HK-2 (cell line): Measurements from ENCODE around the gene SLC25A23.
"Not testable (repeated sequence)": the region's sequence is repeated elsewhere in the genome, so short reads cannot be mapped to it uniquely, and the experiment has no call there.

Experiments
- DNase-seq: peaks from one replicate; pipeline ENCODE4 v3.0.0-alpha.2; 2018; ENCODE audit not compliant: unreplicated experiment

Gene SLC25A23

GRCh38 chr19:6457958-6458694, 1.5 kb downstream of the SLC25A23 start:
- DNase-seq: no peak

DNA sequence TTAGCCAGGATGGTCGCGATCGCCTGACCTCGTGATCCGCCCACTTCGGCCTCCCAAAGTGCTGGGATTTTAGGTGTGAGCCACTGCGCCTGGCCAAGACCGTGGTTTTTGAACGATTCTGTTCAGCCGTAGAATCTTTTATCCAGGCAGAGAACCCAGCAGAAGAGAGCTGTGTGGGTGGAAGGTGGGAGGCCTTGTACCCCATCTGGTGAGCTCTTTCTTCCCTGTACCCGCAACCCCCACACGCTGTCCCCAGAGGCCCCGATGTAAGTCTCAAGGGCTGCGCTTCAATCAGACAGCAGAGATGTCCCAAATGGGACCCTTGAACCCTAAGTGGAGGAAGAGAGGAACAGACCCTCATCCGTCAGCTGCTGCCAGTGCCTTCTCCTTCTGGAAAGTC, 3.7 kb downstream of the SLC25A23 start:
- no peak for DNase-seq

- DNase-seq: no peak
Observed at GRCh38 chr19:6453951-6454565, 5.5 kb downstream of the SLC25A23 start.

DNA sequence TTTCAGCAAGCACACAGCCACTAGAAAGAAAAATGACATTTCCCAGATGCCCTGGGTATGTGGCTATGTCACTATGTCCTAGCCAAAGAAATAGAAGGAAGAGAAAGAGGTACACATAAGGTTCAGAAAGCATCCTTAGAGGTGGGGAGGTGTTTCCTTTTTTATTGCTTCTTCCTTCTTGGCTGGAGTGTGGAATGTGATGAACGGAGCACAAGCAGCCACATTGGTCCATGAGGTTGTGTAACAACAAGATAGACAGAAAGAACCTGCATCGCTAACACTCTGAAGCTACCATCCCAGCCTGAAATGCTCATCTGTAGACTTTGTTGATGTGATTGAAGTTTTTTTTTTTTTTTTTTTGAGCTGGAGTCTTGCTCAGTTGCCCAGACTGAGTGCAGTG, 6.7 kb downstream of the SLC25A23 start:
- no peak for DNase-seq

GRCh38 chr19:6452223-6452614, 7.4 kb downstream of the SLC25A23 start:
- DNase-seq: no peak

GRCh38 chr19:6451583-6452222, 7.9 kb downstream of the SLC25A23 start:
- DNase-seq: no peak

- DNase-seq: no peak
Observed at GRCh38 chr19:6450166-6450565, 9.4 kb downstream of the SLC25A23 start.

DNA sequence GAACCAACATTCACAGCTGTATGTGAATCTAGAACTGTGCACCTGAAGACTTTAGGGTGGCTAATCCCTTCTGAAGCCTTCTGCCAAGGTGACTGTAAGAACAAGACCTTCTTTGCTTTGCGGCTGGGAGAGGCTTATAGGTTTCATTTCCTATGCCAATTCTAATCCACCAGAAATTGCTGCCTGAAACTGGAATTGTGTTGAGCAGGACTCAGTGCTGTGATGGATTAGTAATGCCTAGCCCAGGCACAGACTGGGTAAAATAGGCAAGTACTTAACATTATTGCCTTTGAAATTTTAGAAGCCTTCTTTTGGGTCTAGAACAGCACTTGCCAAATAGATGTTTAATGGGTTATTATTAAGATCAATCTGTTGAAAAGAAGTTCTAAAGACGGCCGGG, 11.5 kb downstream of the SLC25A23 start:
- no peak for DNase-seq

DNA sequence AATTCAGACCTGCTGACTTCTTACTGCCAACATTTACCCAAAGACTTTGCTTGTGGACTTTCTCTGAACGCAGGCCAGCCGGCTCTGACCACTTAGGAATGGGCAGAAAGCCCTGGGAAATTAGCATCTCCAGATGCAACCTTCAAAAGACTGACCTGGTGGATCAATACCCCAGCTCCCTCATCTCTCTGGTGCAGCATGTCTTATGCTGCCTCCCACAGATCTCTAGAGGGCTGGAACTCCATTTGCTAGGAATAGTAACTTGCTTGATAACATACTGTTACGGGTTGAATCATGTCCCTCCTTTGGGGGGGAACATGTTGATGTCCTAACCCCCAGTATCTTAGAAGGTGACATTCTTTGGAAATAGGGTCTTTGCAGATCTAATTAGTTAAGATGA, 13.1 kb downstream of the SLC25A23 start:
- no peak for DNase-seq

- DNase-seq: no peak
Observed at GRCh38 chr19:6443986-6444385, 15.6 kb downstream of the SLC25A23 start.

DNA sequence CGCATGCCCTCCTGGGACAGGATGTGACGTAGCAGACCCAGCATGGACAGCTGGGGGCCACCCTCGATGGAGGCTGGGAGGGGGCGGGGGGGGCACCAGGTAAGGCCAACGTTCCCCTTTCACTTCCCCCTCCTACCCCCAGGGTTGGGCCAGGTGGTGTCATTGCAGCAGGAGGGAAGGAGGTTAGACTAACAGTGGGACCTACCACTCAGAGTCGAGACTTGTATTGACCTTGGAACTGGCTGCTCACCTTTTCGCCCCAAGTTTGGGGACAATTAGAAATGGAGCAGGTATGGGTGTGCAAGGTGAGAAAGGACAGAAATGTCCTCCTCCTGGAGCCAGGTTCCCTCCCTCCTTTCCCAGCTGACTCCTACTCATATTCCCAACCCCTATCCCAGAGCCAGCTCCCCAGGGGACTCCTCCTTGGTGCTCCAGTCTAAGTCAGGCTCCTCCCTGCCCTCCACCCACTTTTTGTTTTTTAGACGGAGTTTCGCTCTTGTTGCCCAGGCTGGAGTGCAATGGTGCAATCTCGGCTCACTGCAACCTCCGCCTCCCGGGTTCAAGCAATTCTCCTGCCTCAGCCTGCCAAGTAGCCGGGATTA, 17.4 kb downstream of the SLC25A23 start:
- no peak for DNase-seq

- DNase-seq: no peak
Observed at GRCh38 chr19:6440905-6441304, 18.7 kb downstream of the SLC25A23 start.

GRCh38 chr19:6439743-6440142, 19.8 kb downstream of the SLC25A23 start:
- no peak for DNase-seq

GRCh38 chr19:6433663-6434062, 25.9 kb downstream of the SLC25A23 start, which contains the start of gene SLC25A41:
Gene SLC25A41, minus strand, starts transcription at chr19:6433763. Its CDS starts 70 bp downstream, at chr19:6433693.
- DNase-seq: no peak

GRCh38 chr19:6433165-6433564, 26.4 kb downstream of the SLC25A23 start:
- no peak for DNase-seq

- DNase-seq: no peak
Observed at GRCh38 chr19:6431891-6432290, 27.7 kb downstream of the SLC25A23 start.

DNA sequence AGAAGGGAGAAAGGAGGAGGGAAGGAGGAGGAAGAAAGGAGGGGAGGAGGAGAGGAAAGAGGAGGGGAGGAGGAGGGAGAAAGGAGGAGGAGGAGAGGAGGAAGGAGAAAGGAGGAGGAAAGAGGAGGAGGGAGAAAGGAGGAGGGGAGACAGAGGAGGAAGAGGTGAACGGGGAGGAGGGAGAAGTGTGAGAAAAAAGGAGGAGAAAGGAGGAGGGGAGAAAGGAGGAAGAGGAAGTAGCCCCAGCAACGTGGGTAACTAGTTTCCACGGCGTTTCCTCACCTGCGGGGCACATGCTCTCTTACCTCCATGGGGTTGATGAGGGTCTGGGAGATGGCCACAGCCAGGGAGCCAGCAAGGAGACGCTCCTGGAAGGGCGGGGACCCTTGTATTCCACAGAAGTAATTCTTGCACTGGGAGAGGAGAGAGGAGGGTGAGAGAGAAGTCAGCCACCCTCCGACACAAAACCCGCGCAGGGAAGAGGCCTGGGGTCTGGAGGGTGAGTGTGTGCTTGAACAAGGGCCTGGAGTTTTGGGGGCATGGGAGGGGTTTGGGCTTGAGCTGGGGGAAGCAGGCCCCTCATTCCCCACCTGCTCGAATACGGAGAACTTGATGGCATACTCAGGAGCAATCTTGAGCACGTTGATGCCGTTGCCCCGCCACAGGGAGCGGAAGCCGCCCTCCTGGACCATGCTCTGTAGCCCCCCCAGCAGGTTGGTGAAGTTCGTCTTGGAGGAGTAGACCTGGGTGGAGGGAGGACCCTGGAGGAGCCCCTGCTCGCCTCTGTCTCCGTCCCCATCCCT, 30.0 kb downstream of the SLC25A23 start:
- DNase-seq: no peak

- DNase-seq: not testable (repeated sequence)
Observed at GRCh38 chr19:6428692-6429418, 30.7 kb downstream of the SLC25A23 start.

DNA sequence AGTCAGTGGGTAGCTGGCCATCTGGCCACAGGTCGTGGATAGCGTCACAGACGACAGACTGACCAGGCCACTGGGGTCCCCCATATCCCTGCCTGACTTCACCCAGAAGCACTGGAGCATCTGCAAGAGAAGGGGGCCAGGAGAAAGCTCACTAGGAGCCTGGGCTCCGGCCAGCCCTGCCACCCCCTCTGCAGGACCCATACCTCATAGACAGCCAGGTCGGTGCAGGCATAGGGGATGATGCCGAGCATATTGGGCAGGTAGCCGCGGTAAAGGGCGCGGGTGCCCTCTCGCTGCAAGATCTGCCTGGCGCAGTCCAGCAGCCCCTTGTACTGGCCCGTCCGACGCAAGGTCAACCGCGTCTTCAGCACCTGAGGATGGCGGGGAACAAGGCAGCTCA, 32.5 kb downstream of the SLC25A23 start:
- no peak for DNase-seq

DNA sequence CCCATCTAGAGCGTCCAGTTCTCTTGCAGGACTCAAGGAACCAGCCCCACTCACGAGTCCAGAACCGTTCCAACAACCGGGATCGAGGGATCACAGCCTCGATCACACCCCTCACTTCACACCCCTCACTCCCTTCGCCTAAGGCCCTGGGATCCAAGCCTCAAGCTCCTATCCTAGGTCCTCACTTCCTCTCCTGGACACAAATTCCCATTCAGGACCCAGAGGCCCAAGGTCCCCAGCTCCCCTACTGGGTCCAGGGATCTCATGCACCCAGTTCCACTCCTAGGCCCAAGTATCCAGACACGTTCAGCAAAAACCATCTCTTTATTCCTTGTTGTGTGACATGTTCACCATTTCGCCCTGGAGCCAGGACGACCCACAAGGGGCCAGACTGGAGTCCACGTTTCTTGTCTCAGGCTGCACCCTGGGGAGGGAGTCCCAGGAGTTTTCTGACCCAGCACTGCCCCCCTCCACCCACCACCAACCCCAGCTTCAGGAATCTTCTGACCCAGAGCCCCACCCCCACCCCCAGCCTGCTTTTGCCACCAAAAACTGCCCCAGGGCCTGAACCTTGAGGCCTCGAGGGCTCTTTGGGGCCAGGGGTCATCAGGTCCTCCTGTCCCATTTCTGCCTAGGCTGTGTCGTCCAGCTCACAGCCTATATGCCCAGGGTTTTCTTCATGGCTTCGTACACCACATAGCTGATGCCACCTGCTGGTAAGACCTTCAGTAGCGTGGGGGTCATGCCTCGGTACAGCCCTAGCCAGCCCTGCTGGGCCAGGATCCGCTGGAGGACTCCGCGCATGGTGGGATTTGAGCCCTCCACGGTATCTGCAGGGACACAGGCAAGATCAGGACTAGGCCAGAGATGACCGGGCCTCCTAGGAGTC, 33.6 kb downstream of the SLC25A23 start:
- peak; percentile 66 for DNase-seq
